ENCODE results near the gene MLF2.

MLF2 gene, protein sequence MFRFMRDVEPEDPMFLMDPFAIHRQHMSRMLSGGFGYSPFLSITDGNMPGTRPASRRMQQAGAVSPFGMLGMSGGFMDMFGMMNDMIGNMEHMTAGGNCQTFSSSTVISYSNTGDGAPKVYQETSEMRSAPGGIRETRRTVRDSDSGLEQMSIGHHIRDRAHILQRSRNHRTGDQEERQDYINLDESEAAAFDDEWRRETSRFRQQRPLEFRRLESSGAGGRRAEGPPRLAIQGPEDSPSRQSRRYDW

DNA sequence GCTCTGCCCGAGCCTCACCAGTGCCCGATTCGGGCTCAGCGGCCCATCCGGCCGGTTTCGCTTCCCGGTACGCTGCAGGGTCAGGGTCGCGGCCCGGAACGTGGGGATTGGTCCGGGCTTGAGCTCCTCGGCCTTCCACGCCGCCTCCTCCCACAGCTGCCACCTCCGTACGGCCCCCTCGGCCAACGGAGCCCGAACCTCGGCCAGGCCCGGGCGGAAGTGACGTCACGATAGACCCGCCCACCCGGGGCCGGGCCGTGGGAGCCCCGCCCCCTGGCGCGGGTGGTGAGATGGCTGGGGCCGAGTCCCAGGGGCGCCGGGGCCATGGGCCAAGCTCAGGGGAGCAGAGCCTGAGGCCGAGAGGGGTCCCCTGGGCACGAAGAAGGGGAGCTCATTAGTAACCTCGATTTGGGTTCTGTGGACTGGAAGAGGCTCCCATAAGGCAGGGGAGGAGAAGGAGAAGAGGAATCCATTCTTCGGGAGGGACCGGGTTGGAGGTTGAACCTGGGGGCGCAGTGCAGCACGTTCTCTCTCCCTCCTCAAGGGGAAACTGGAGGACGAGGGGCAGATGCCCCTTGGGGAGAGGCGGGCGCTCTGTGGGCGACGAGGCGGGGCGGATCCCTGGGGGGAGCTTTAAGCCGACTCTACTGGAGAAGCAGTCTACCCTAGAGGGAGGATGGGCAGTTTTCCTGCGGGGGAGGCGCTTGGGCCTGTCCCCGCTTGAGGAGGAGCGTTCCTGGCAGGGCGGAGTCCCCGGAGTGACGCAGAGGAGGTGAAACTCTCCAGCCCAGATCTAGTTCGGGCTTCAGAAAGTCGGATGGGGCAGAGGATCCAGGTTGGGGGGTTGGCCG lies at the start of gene MLF2:
Gene MLF2 (minus strand): TSS at position 221 of the 851 bp plus-strand sequence. CDS start 807 bp downstream, outside the sequence.
- peak; percentile 97 for DNase-seq

DNA sequence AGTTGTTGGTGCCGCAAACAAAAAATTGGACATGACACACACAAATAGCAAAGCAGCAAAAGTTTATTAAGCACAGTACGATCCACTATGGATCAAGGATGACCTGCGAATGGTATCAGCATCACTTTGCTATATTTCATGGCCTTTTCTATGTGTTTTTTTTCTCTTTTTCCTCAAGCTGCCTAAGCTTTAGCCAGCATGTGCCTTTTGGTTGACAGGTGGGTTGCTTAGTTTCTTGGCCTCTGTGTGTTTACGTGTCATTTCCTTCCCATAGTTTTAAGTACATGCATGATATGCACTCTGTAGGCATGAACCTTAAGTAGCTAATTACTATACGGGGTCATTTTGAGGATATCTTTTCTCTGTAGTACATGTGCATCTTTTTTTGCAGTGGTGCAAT lies 46.2 kb upstream of the MLF2 start:
- no peak for DNase-seq

DNA sequence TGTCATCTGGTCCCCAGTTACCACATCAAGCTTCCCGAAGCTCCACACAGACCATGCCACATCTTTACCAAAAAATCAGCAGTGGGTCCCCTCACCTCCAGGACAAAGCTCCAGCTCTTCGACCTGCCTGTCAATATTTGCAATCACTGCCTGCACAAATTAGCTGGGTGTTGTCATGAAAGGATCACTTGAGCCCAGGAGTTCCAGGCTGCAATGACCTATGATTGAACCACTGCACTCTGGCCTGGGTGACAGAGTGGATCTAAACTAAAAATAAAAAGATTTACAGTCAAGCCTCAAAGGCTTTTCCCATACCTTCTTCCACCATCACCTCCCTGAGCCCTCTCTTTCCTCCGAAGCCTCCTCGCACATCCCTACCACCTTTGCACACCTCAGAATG lies 43.6 kb upstream of the MLF2 start:
- DNase-seq, result no peak

DNA sequence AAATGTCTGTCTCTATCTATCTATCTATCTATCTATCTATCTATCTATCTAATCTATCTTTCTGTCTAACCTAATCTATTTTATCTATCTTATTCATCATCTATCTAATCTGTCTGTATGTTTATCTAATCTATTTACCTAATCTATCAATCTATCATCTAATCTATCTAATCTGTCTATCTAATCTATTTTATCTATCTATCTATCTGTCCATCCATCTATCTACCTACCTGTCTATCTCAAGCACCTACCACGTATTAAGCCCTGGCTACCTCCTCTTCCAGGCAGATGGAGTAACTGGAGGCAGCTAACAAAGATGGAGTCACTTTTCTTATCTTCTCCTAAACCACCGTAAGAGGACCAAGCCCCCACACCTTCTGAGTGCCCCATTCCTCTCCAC lies 42.1 kb upstream of the MLF2 start:
- DNase-seq, result no peak

DNA sequence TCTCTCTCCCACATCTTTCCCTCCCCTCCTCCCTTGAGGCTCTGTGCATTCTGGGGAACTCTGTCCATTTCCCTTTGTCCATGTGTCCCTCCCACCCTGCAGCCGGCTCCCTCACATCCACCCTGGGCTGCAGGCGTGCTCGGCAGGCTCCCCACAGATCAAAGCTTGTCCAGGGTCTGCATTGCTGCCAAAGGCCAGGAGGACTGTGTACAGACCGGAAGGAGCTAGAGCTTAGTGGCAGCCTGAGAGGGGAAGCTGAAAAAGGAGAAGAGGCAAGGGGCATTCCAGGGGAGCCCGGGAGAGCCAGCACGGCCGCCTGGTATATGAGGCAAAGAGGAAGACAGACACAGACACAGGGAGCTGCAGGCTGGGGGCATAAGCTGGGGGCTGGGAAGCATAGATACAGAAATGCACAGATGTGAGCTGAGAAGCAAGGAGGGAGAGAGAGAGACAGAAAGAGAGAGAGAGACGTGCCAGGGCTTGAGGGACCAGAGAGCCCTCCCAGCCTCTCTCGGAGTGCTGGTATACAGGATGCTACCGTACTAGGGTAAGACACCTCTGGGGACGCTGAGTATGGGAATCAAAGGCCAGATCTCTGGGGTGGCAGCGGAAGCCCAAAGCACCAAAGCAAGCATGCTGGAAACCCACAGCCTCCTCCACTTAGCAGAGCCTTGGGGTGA lies 39.7 kb upstream of the MLF2 start:
- DNase-seq, result no peak

DNA sequence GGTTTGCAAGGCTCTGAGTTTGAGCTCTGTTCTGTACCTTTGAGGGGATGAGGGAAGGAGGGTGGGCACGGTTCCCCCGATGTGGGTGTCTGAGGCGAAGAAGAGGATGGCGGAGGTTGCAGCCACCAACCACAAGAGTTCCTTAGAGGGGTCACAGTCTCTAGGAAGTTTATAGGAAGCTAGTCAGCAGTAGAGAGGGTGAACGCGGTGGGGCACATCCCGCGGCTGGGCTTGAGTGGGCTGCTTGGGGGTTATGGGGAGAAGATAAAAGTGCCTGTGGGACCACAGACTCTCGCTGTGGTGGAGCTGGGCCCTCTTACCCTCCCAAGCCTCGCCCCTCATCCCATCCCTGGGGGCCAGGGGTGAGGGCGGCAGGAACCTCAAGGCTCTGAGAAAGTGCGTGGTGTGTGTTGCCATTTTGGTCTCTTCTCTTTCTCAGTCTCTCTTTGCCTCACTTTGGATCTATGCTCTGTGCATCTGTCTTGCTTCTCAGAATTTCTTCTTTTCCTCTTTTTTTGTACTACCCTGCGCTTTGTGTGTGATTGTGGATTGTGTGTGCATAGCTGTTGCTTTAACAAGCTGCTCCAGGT lies 39.1 kb upstream of the MLF2 start:
- DNase-seq, result no peak

DNA sequence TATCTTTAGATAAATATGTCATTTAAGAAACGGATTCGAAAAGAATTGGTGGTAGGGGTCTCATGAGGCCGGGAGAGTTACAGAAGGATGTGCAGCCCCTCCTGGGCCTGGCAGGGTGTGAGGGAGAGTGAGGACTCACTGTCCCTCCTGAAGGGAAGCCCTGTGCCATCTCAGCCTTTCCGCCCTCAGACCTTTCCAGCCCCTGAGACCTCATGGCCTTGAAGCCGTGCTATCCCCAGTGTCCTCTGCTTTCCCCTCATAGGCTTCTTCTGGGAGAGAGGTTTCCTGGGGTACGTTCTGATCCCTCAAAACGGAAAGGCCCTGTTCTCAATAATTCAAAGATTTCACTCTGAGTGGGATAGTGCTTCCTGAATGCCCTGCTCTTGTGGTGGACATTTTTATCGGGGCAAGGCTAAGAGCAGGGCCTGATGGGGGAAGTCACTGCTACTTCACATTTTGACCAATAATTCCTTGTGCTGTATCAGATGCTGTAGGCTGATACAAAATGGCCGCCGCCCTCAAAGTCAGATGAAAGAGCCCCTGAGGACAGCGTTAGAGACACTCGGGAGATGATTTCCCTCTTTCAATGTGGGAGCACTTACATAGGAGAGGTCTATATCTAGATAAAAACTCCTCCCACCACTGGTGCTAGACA lies 37.7 kb upstream of the MLF2 start:
- peak; percentile 52 for DNase-seq

DNA sequence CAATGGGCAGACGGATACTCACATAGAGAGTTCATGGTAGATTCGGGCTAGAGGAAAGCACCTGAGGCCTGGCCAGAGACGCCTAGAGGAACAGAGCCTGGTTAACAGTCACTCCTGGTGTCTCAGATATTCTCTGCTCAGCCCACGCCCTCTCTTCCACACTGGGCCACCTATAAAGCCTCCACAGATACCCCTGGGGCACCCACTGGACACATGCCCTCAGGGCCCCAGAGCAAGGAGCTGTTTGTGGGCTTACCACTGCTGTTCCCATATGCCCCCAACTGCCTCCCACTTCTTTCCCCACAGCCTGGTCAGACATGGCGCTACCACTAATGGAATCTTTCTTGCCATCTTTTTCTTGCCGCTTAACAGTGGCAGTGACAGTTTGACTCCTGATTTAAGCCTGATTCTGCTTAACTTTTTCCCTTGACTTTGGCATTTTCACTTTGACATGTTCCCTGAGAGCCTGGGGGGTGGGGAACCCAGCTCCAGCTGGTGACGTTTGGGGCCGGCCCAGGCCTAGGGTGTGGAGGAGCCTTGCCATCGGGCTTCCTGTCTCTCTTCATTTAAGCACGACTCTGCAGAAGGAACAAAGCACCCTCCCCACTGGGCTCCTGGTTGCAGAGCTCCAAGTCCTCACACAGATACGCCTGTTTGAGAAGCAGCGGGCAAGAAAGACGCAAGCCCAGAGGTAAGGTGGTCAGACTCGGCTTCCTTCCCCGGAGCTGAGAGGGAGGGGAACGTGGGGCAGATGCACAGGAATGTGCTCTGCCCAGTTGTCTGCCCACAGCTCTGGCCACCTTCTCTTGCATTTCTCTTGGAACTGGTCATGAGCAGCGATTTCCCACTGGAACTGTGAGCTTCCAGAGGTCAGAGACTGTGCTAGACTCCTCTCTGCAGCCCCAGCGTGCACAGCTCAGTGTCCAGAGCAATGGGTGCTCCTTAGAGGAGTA lies 36.3 kb upstream of the MLF2 start, which contains the start of gene CD4:
Gene CD4 (plus strand): TSS at position 557 of the 953 bp plus-strand sequence. CDS start 10,611 bp downstream, outside the sequence.
- DNase-seq, result peak; percentile 74

DNA sequence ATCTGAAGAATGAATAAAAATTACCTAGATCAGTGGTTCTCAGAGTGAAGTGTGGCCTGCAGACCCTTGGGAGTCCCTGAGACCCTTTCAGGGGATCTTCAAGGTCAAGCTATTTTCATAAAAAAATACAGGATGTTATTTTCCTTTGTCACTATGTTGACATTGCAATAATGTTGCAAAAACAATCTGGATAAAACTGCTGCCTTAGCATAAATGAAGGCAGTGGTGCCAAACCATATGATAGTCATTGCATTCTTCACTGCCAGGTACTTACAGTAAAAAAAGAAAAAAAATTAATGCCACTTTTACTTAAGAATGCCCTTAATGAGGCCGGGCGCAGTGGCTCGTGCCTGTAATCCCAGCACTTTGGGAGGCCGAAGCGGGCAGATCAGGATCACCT lies 34.4 kb upstream of the MLF2 start:
- DNase-seq, result no peak

DNA sequence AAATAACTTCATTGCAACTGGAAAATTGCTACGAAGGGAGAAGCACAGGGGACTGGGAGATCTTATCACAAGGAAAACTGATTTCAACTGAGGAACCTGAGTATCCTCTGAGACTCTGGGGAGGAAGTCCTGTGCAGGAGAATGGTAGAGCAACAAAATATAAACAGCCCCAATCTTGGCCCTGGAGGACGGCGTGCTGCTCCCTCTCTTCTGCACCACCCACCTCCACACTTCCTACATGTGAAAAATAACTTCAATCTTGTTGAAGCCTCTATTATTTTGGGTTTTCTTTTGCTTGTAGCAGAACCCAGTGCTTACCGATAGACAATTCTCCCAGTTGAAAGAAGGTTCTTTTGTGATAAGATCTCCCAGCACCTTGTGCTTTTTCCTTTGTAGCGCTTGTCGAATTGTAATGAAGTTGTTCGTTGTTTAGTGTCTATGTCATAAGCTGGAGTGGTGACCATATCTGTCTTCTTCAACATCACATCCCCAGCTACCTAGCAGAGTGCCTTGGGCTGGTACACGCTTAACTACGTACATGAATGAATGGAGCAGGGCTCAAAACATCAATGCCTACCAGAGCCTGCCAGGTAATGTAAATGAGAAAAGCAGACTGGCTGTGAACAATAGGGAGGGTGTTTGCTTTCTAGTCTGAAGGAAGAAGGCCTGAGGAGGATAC lies 33.6 kb upstream of the MLF2 start:
- no peak for DNase-seq

DNA sequence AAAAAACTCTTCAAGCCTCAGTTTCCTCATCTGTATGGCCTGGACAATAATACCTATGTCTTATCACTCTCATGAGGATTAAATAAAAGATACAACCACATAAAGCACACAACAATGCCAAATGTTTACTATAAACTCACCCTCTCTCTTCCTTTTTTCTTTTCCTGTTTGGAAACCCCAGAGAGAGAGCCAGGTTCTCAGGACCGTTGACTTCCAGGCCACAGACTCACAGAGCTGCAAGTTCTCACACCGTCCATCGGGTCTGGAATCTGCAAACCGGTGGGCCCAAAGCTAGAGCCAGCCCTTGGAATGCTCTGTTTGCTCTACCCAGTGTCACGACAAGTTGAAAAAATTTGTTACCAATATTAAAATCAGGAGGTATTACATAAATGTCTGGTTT lies 31.8 kb upstream of the MLF2 start:
- no peak for DNase-seq

DNA sequence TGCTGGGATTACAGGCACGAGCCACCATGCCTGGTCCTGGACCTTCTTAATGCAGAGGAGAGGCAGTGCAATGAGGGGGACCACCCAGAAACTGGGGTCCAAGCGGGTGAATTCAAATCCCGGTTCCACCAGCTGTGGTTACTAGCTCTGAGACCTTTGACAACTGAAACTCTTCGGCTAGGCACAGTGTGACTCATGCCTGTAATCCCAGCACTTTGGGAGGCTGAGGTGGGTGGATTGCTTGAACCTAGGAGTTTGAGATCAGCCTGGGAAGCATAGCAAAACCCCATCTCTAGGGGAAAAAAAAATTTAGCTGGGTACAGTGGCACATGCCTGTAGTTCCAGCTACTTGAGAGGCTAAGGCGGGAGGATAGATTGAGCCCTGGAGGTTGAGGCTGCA lies 31.4 kb upstream of the MLF2 start:
- DNase-seq, result no peak

DNA sequence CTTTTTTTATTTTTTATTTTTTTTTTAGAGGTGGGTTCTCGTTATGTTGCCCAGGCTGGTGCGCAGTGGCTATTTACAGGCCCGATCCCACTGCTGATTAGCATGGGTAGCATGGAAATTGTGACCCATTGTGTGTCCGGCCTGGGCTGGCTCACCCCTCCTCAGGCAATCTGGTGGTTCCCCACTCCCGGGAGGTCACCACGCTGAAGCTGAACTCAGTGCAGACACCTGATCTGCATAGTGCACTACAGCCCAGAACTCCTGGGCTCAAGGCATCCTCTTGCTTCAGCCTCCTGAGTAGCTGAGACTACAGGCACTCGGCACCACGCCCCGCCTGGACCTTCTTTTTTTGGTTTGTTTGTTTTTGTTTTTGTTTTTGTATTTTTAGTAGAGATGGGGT lies 30.9 kb upstream of the MLF2 start:
- no peak for DNase-seq

DNA sequence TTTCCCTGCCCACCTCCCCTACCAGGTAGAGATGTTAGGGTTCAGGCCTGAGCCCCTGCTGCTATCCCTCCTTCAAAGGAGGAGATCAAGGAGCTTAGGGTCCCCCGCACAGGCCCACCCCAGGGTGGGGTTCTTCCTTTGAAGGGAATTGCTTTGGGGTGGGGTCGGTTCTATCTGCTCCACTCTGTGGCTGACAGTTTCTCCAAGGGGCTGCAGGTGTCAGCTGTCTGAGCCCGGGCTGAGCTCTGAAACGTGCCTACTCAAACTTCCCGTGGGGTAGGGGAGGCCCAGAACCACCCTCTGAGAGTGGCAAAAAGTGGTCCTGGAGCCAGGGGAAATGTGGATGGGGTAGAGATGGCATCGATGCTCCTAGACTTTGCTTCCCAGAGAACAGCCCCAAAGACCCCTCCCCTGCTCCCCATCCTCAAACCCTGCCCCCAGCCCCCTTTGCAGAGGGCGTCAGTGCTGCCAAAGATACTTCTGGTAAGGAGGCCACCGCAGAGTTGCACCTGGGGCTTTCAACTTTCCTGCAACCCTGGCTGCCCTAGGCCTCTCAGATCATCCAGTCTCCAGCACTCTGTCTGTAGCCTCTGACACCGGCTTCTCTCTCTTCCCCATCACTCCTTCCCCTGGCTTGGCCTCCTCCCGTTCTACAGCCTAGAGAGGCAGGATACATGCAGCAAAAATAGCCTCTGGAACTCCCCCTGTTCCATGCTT lies 30.1 kb upstream of the MLF2 start:
- DNase-seq, result no peak

DNA sequence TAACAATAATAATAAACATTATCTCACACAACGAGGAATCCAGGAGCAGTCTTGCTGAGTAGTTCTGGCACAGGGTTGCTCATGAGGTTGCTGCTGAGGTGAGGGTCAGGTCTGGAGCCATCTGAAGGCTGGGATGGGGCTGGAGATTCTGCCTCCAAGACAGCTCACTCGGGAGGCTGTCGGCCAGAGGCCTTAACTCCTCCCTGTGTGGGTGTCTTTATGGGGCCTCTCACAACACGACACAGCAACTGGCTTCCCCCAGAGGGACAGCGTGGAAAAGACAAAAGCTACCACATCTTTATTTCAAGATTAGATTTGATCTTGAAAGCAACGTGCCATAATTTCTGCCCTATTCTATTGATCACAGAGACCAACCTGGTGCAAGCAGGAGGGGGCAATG lies 29.2 kb upstream of the MLF2 start:
- DNase-seq, result no peak

DNA sequence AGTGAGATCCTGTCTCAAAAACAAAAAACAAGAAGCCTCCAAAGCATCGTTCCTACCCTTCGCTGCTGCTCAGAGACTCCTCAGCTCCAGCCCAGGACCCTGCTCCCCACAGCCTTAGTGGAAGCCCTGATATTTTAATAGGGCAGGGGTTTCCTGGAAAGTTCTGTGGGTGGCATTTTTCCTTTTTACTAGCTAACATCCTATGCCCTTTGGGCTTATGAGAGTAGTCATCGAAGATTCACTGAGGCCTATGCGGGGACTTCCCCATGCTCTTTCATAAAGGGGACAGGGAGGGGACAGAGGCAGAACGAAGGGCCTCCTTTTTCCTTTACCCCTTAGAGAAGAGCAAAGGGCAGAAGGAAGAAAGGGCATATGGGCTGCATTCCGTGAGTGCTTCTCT lies 27.6 kb upstream of the MLF2 start:
- DNase-seq, result no peak

DNA sequence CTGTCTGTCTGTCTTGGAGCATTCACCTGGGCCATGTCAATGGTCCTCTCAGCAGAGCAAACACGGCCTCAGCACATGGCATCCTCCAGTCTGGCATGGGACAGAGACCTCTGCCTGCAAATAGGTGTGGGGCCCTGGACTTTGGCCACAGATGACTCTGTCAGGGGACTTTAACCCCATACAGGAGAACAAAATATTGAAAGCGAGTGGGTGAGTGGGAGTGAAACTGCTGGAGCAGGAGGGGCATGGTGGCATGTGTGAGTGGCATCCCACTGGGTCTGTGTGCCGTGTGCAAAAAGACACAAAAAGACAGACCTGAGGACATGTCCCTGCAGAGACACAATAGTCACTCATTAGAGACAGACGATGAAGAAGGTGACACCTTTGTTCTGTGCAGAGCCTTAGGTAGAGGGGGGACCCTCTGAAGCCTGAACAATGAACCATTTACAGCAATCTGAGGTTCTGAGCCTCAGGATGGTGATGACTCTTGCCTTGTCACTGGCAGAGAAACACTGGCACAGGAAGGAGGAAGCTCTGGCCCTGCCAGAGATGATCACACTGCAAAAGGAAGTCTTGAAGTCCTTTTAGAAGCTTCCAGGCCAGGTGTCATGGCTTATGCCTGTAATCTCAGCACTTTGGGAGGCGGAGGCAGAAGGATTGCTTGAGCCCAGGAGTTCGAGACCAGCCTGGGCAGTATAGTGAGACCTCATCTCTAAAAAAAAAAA lies 26.9 kb upstream of the MLF2 start:
- DNase-seq, result no peak

DNA sequence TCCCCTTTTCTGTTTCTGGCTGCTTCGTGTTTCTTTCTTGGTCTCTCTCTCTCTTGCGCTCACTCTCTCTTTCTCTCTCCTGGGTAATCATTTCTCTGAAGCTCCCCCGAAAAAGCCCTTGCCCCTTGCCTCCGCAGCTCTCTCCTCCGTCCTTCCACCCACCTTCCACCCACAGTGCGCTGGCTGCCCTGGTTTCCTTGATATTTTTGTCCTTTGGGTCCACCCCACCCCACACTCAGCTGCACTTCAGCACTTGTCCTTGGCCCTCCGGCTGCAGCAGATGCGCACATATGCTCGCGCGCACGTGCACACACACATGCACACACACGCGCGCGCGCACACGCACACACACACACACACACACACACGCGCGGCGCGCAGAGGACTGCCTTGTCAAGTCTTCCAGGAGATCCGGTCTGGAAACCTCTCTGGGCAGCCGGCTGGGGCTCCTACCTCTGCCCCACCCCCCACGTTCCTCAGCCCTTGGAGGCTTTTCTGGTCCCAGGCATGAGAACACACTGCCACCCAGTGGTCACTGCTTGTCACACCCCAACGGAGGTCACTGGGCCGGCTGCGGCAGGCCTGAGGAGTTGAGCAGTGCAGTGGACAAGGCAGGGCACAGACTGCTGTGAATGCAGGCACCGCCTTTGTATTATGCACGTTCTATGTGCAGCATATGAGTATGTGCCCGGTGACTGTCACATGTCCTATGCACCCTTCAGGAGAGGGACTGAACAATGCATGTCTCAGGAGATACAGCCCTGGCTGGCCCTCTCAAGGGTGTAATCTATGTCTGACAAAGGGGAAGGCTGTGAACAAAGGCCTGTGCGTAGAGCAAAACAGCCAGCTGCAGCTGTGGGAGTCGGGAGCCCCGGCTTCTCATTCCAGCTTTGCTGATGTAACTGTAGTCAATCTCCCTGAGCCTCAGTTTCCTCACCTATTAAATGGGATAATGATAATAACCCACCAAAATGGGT lies 25.9 kb upstream of the MLF2 start:
- peak; percentile 86 for DNase-seq
